ENCODE data around the gene RAD23B. TPM values are rescaled to one million over a fixed set of nuclear protein-coding genes. Genes with fewer than 3 reads are reported as not detected.

RAD23B gene
- total RNA-seq, 1 donor from 2014 or later: 171 TPM

- Mint-ChIP-seq H3K9me3 (ENCODE audit: low read depth) (no peaks in the 10 kb centered on the region), H3K4me3 (ENCODE audit: low read depth) (peak overlapping the region; percentile 99), H3K4me1 (ENCODE audit: low read depth) (peaks cover 40% of the 10 kb centered on the region), H3K27ac (peak overlapping the region; percentile 99), H3K27me3 (no peaks in the 10 kb centered on the region), H3K36me3 (ENCODE audit: insufficient read depth) (no peaks in the 10 kb centered on the region)
- no peak for DNase-seq (ENCODE audit: low spot score, unreplicated experiment)
- no peak for TF ChIP-seq CTCF (IDR thresholded peaks at IDR 0.05; ENCODE audit: unreplicated experiment)
Observed at GRCh38 chr9:107285286-107285685, 2.2 kb downstream of the RAD23B start.

- no peak for DNase-seq (ENCODE audit: low spot score, unreplicated experiment)
- peak overlapping the region; percentile 99 for H3K4me3 Mint-ChIP-seq (ENCODE audit: low read depth)
- no peaks in the 10 kb centered on the region for H3K36me3 Mint-ChIP-seq (ENCODE audit: insufficient read depth)
- TF ChIP-seq CTCF (IDR thresholded peaks at IDR 0.05; ENCODE audit: unreplicated experiment): no peak
- peak overlapping the region; percentile 99 for H3K27ac Mint-ChIP-seq
- H3K4me1 Mint-ChIP-seq (ENCODE audit: low read depth): peaks cover 40% of the 10 kb centered on the region
- no peaks in the 10 kb centered on the region for H3K27me3 Mint-ChIP-seq
- H3K9me3 Mint-ChIP-seq (ENCODE audit: low read depth): no peaks in the 10 kb centered on the region
Observed at GRCh38 chr9:107286057-107286456, 3.0 kb downstream of the RAD23B start.

GRCh38 chr9:107288701-107289100 is 5.6 kb downstream of the RAD23B start:
- Mint-ChIP-seq H3K9me3 (ENCODE audit: low read depth) (no peaks in the 10 kb centered on the region), H3K27me3 (no peaks in the 10 kb centered on the region), H3K4me3 (ENCODE audit: low read depth) (no peak overlapping the region), H3K27ac (no peak overlapping the region), H3K4me1 (ENCODE audit: low read depth) (peaks cover 40% of the 10 kb centered on the region), H3K36me3 (ENCODE audit: insufficient read depth) (peaks cover 2% of the 10 kb centered on the region)
- no peak for TF ChIP-seq CTCF (IDR thresholded peaks at IDR 0.05; ENCODE audit: unreplicated experiment)
- no peak for DNase-seq (ENCODE audit: low spot score, unreplicated experiment)

GRCh38 chr9:107290619-107291018 is 7.5 kb downstream of the RAD23B start:
- Mint-ChIP-seq H3K4me3 (ENCODE audit: low read depth) (no peak overlapping the region), H3K27ac (peak overlapping the region; percentile 8), H3K9me3 (ENCODE audit: low read depth) (no peaks in the 10 kb centered on the region), H3K27me3 (no peaks in the 10 kb centered on the region), H3K4me1 (ENCODE audit: low read depth) (peaks cover 53% of the 10 kb centered on the region), H3K36me3 (ENCODE audit: insufficient read depth) (peaks cover 2% of the 10 kb centered on the region)
- TF ChIP-seq CTCF (IDR thresholded peaks at IDR 0.05; ENCODE audit: unreplicated experiment): no peak
- DNase-seq (ENCODE audit: low spot score, unreplicated experiment): no peak

- Mint-ChIP-seq H3K27me3 (no peaks in the 10 kb centered on the region), H3K27ac (peak overlapping the region; percentile 50), H3K4me1 (ENCODE audit: low read depth) (peaks cover 43% of the 10 kb centered on the region), H3K4me3 (ENCODE audit: low read depth) (no peak overlapping the region), H3K36me3 (ENCODE audit: insufficient read depth) (peaks cover 2% of the 10 kb centered on the region), H3K9me3 (ENCODE audit: low read depth) (no peaks in the 10 kb centered on the region)
- TF ChIP-seq CTCF (IDR thresholded peaks at IDR 0.05; ENCODE audit: unreplicated experiment): no peak
- DNase-seq (ENCODE audit: low spot score, unreplicated experiment): no peak
Observed at GRCh38 chr9:107292821-107293542, 9.9 kb downstream of the RAD23B start.

All from progenitor cell of endocrine pancreas (in vitro differentiated cells).